GM21717 (cell line): ENCODE results near the gene ATP1A2.
A peak's percentile ranks its signal among the peaks of the same experiment; 100 is the strongest.

Experiments
- ATAC-seq: cut with Tn5 transposase; IDR thresholded peaks from one replicate; pipeline ENCODE4 v1.9.1; 2021; ENCODE audit warnings: mild to moderate bottlenecking, moderate library complexity; ENCODE audit not compliant: unreplicated experiment

The ATP1A2 gene

GRCh38 chr1:160168609-160169369, 53.2 kb downstream of the ATP1A2 start:
- ATAC-seq, result no peak

GRCh38 chr1:160169553-160170399, 54.2 kb downstream of the ATP1A2 start:
- peak; percentile 71 for ATAC-seq

GRCh38 chr1:160171354-160171753, 55.8 kb downstream of the ATP1A2 start:
- ATAC-seq, result no peak

- no peak for ATAC-seq
Measured at GRCh38 chr1:160171980-160172379, 56.4 kb downstream of the ATP1A2 start.

- no peak for ATAC-seq
Measured at GRCh38 chr1:160177231-160177630, 61.7 kb downstream of the ATP1A2 start.

GRCh38 chr1:160177667-160178066, 62.1 kb downstream of the ATP1A2 start:
- ATAC-seq, result no peak

GRCh38 chr1:160178731-160179130, 63.2 kb downstream of the ATP1A2 start:
- no peak for ATAC-seq

- no peak for ATAC-seq
Measured at GRCh38 chr1:160179336-160179735, 63.8 kb downstream of the ATP1A2 start.

GRCh38 chr1:160186246-160186645, 70.7 kb downstream of the ATP1A2 start:
- no peak for ATAC-seq

- no peak for ATAC-seq
Measured at GRCh38 chr1:160186729-160187128, 71.2 kb downstream of the ATP1A2 start.

GRCh38 chr1:160187407-160187806, 71.8 kb downstream of the ATP1A2 start:
- ATAC-seq, result no peak

GRCh38 chr1:160188341-160188740, 72.8 kb downstream of the ATP1A2 start:
- ATAC-seq, result no peak

GRCh38 chr1:160189649-160190625, 74.4 kb downstream of the ATP1A2 start, which contains the start of gene CASQ1:
TSS of gene CASQ1 (plus strand) at chr1:160190575. CDS start at chr1:160190752, 177 bp downstream.
- ATAC-seq, result no peak

- ATAC-seq, result no peak
Measured at GRCh38 chr1:160191756-160192155, 76.2 kb downstream of the ATP1A2 start.

GRCh38 chr1:160192234-160192633, 76.7 kb downstream of the ATP1A2 start:
- ATAC-seq, result no peak
